Fibroblast of lung (primary cell): ENCODE measurements around the gene RAB9A. TPM values are rescaled to one million over a fixed set of nuclear protein-coding genes. Genes with fewer than 3 reads are reported as not detected.

Experiments
- DNase-seq, 2 donors: peaks; one replicate each; pipeline versions ENCODE4 v3.0.0 to v3.0.0-alpha.2; 2010; ENCODE audit warnings: low read depth in 2 of 2
- H2AFZ ChIP-seq: 2 replicates; pipeline ENCODE4 v1.5.1; 2012; ENCODE audit warnings: low read length, control low read depth, inconsistent platforms
- H3K27ac ChIP-seq: 2 replicates; pipeline ENCODE4 v1.5.1; 2011; ENCODE audit warnings: low read length, control low read depth; ENCODE audit not compliant: insufficient read depth
- H3K27me3 ChIP-seq: 2 replicates; pipeline ENCODE4 v1.5.1; 2011; ENCODE audit warnings: mild to moderate bottlenecking, low read length; ENCODE audit not compliant: control insufficient read depth, insufficient read depth
- H3K36me3 ChIP-seq: 2 replicates; pipeline ENCODE4 v1.5.1; 2011; ENCODE audit warnings: low read length; ENCODE audit not compliant: control insufficient read depth, insufficient read depth
- H3K4me1 ChIP-seq: 2 replicates; pipeline ENCODE4 v1.5.1; 2011; ENCODE audit warnings: low read length; ENCODE audit not compliant: control insufficient read depth, insufficient read depth; ENCODE audit errors: extremely low read depth
- H3K4me2 ChIP-seq: 2 replicates; pipeline ENCODE4 v1.5.1; 2011; ENCODE audit warnings: low read length, control low read depth; ENCODE audit not compliant: insufficient read depth; ENCODE audit errors: extremely low read depth
- H3K4me3 ChIP-seq, 4 experiments: fragments of 200-600 bp in 1 of 4; sonication (generic) in 1 of 4; replicated peaks in 1 of 4; 2 replicates each; pipeline ENCODE4 v1.5.1; 2011 to 2016; ENCODE audit warnings: low read length in 4 of 4, low read depth in 3 of 4, mild to moderate bottlenecking in 3 of 4, control low read depth in 2 of 4, inconsistent platforms in 1 of 4, mixed read lengths in 1 of 4; ENCODE audit not compliant: insufficient read depth in 1 of 4; ENCODE audit errors: control extremely low read depth in 1 of 4
- H3K79me2 ChIP-seq: 2 replicates; pipeline ENCODE4 v1.5.1; 2012; ENCODE audit warnings: mild to moderate bottlenecking, low read length, inconsistent platforms; ENCODE audit not compliant: control insufficient read depth, insufficient read depth
- H3K9ac ChIP-seq: 2 replicates; pipeline ENCODE4 v1.5.1; 2011; ENCODE audit warnings: mild to moderate bottlenecking, low read length, control low read depth; ENCODE audit not compliant: insufficient read depth
- H3K9me3 ChIP-seq: 2 replicates; pipeline ENCODE4 v1.5.1; 2012; ENCODE audit warnings: low read depth, low read length; ENCODE audit not compliant: control insufficient read depth, insufficient read depth
- H4K20me1 ChIP-seq: 2 replicates; pipeline ENCODE4 v1.5.1; 2011; ENCODE audit warnings: low read length; ENCODE audit not compliant: control insufficient read depth, insufficient read depth; ENCODE audit errors: extremely low read depth
- CTCF ChIP-seq, 2 donors: IDR thresholded peaks in 1 of 2; conservative IDR thresholded peaks in 1 of 2; 1 replicate in 1 of 2; 2 replicates in 1 of 2; pipeline ENCODE4 v1.5.1; 2011 to 2012; ENCODE audit warnings: low read length in 2 of 2, control low read depth in 1 of 2, inconsistent platforms in 1 of 2, low read depth in 1 of 2, mild to moderate bottlenecking in 1 of 2
- EZH2 ChIP-seq: IDR thresholded peaks from 2 replicates; pipeline ENCODE4 v1.5.1; 2012; ENCODE audit warnings: low read length, control low read depth, mild to moderate bottlenecking; ENCODE audit errors: missing control alignments
- polyA plus RNA-seq, 2 donors: library from polyadenylated mRNA; depleted of rRNA in 1 of 2; stranded (reverse) in 1 of 2; unstranded in 1 of 2; fragments of >200 nt; gene quantifications; 2 replicates each; pipeline ENCODE4 v1.2.1, GENCODE V29; 2011 to 2012; ENCODE audit warnings: missing spikeins in 1 of 2
- total RNA-seq: library from RNA; depleted of rRNA; stranded (reverse); fragments of >200 nt; gene quantifications from 2 replicates; pipeline ENCODE4 v1.2.1, GENCODE V29; 2014

RAB9A gene
- total and polyA plus RNA-seq, 2 donors (not counting 1 experiment from before 2014, with no cell fraction given): 40.3 to 44.2 TPM

- peaks cover 7% of the 10 kb centered on the region for H3K36me3 ChIP-seq
- TF ChIP-seq CTCF (conservative IDR thresholded peaks at IDR 0.05 in 1 of 2, IDR thresholded peaks at IDR 0.05 in 1 of 2; ENCODE audit: low read depth in 1 of 2, low read length in 2 of 2) (no peak), EZH2 (no peak)
- H3K27ac ChIP-seq: no peak overlapping the region
- H2AFZ ChIP-seq: no peak overlapping the region
- H4K20me1 ChIP-seq: no peaks in the 10 kb centered on the region
- H3K9me3 ChIP-seq: no peaks in the 10 kb centered on the region
- H3K27me3 ChIP-seq: no peaks in the 10 kb centered on the region
- no peak overlapping the region for H3K4me3 ChIP-seq
- no peak overlapping the region for H3K9ac ChIP-seq
- H3K4me2 ChIP-seq: no peak overlapping the region
- no peak for DNase-seq
- H3K79me2 ChIP-seq: peaks cover 2% of the 10 kb centered on the region
- no peaks in the 10 kb centered on the region for H3K4me1 ChIP-seq
These were observed 22.2 kb downstream of the RAB9A start for GRCh38 chrX:13711141-13711540.

DNA sequence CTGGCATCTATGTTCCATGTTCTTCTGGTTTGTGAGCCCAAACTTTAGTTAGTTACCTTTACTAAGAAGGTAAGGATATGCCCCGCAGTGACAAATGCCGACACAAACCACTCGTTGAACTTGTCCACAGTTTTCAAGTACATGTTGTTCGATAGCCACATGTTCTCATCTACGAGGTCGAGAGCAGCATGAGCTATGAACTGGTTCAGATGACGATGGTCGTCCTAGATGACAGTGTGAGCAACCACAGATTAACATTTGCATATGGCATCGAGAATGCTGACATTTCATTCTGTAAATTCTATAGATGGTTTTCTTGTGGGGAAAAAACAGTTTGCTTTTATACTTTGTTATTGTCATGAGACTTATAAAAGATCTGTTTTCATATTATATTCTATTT lies 27.5 kb downstream of the RAB9A start:
- TF ChIP-seq EZH2 (no peak), CTCF (conservative IDR thresholded peaks at IDR 0.05 in 1 of 2, IDR thresholded peaks at IDR 0.05 in 1 of 2; ENCODE audit: low read depth in 1 of 2, low read length in 2 of 2) (no peak)
- Histone ChIP-seq H3K27ac (no peak overlapping the region), H3K4me1 (peaks cover 2% of the 10 kb centered on the region), H3K9ac (no peak overlapping the region), H3K27me3 (no peaks in the 10 kb centered on the region), H3K36me3 (peaks cover 3% of the 10 kb centered on the region), H2AFZ (no peak overlapping the region), H4K20me1 (no peaks in the 10 kb centered on the region), H3K79me2 (peaks cover 12% of the 10 kb centered on the region), H3K9me3 (no peaks in the 10 kb centered on the region), H3K4me3 (no peak overlapping the region), H3K4me2 (no peak overlapping the region)
- no peak for DNase-seq

DNA sequence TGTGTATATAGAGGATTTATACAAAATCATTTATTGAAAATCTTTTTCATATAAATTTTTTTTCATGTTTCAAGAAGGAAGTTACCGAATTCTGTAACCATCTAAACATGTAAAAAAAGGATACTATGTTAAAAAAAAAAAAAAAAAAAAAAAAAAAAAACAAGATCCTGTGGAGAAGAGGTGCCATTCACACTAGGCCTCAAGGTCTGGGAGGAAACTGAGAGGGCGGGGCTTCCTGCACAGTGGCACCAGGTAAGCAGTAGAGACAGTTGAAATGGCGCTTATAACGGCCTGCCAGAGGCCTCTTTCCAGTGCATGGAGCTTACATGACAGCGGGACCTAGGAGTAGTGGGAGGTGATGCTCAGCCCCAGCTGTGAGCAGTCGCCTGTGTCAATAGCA lies 28.0 kb downstream of the RAB9A start:
- peaks cover 12% of the 10 kb centered on the region for H3K79me2 ChIP-seq
- H3K27ac ChIP-seq: no peak overlapping the region
- TF ChIP-seq CTCF (conservative IDR thresholded peaks at IDR 0.05 in 1 of 2, IDR thresholded peaks at IDR 0.05 in 1 of 2; ENCODE audit: low read depth in 1 of 2, low read length in 2 of 2): no peak
- TF ChIP-seq EZH2: no peak
- no peaks in the 10 kb centered on the region for H3K9me3 ChIP-seq
- no peak overlapping the region for H3K9ac ChIP-seq
- no peaks in the 10 kb centered on the region for H4K20me1 ChIP-seq
- no peak overlapping the region for H3K4me2 ChIP-seq
- DNase-seq: no peak
- no peaks in the 10 kb centered on the region for H3K36me3 ChIP-seq
- peaks cover 2% of the 10 kb centered on the region for H3K4me1 ChIP-seq
- H2AFZ ChIP-seq: no peak overlapping the region
- H3K27me3 ChIP-seq: no peaks in the 10 kb centered on the region
- no peak overlapping the region for H3K4me3 ChIP-seq
